ENCODE data around the gene SLC15A1.
"Not testable (repeated sequence)": the region's sequence is repeated elsewhere in the genome, so short reads cannot be mapped to it uniquely, and the experiment has no call there.

Gene SLC15A1

GRCh38 chr13:98781470-98781869 is 29.0 kb upstream of the SLC15A1 start:
- no peak for DNase-seq (ENCODE audit: low spot score)

DNA sequence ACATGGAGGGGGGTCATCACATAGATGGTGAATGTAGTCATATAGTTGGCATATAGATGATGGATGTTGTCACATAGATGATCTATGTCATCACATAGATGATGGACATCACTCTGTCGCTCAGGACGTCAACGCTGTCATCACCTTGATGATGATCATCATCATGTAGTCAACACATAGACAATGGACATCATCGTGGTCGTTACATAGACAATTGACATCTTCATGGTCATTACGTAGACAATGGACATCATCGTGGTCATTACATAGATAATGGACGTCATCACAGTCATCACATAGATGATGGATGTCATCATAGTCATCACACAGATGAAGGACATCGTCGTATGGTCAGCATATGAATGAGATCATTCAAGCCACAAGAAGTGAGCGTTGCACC is 28.6 kb upstream of the SLC15A1 start:
- DNase-seq (ENCODE audit: low spot score): no peak

GRCh38 chr13:98780451-98780850 is 28.0 kb upstream of the SLC15A1 start:
- no peak for DNase-seq (ENCODE audit: low spot score)

DNA sequence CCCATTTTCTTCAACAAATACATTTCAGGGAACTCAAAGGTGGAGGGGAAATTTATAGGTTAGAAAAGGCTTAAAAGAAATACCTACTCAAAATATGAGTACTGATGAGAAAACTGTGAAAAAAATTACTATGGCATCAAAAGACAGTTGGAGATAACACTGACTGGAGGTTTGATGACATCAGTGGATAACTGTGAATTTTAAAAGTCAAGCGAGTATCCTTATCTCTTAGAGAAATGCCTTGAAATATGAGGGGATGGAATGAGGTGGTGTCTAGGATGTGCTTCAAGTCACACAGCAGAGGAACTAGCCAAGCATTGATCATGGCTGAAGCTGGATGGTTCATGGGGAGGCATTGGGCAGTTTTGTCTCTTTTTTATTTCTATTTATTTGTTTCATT is 27.2 kb upstream of the SLC15A1 start:
- DNase-seq (ENCODE audit: low spot score): no peak

GRCh38 chr13:98778749-98779148 is 26.3 kb upstream of the SLC15A1 start:
- DNase-seq (ENCODE audit: low spot score): no peak

DNA sequence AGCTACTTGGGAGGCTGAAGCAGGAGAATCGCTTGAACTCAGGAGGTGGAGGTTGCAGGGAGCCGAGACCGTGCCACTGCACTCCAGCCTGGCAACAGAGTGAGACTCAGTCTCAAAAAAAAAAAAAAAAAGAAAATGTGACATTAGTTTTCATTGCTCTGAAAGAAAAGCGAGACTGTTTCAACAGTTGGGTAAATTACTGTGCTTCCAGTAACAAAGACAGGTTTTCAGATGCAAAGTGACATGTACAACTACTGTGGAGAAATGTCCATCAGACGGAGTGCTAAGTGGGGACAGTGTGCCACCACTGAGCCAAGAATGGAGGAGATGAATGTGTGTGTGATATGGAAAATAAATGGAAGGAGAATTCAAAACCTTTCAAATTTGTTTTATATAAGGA is 24.2 kb upstream of the SLC15A1 start:
- no peak for DNase-seq (ENCODE audit: low spot score)

- peak; percentile 91 for DNase-seq (ENCODE audit: low spot score)
These were observed 23.5 kb upstream of the SLC15A1 start for GRCh38 chr13:98775844-98776598.

DNA sequence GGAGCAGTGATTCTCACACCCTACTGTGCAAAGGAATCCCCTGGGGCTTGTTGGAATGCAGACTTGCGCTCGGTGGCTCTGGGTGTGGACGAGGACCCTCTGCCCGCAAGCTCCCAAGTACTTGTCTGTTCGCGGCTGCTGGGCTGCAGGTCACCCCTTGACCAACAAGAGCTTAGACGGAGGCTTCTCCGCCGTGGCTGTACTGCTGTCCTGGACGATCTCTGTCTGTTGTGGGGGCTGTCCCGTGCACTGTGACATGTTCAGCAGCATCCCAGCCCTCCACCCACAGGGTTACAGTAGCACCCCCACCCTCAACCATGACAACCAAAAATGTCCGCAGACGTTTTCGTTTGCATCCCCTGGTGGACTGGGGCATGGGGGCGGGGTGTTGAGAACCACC is 22.9 kb upstream of the SLC15A1 start:
- no peak for DNase-seq (ENCODE audit: low spot score)

GRCh38 chr13:98774776-98775175 is 22.3 kb upstream of the SLC15A1 start:
- DNase-seq (ENCODE audit: low spot score): no peak

GRCh38 chr13:98773921-98774320 is 21.4 kb upstream of the SLC15A1 start:
- no peak for DNase-seq (ENCODE audit: low spot score)

GRCh38 chr13:98772794-98773452 is 20.5 kb upstream of the SLC15A1 start:
- no peak for DNase-seq (ENCODE audit: low spot score)

- DNase-seq (ENCODE audit: low spot score): no peak
These were observed 19.6 kb upstream of the SLC15A1 start for GRCh38 chr13:98771838-98772611.

- DNase-seq (ENCODE audit: low spot score): no peak
These were observed 17.3 kb upstream of the SLC15A1 start for GRCh38 chr13:98769736-98770135.

- DNase-seq (ENCODE audit: low spot score): no peak
These were observed 16.1 kb upstream of the SLC15A1 start for GRCh38 chr13:98768522-98768921.

DNA sequence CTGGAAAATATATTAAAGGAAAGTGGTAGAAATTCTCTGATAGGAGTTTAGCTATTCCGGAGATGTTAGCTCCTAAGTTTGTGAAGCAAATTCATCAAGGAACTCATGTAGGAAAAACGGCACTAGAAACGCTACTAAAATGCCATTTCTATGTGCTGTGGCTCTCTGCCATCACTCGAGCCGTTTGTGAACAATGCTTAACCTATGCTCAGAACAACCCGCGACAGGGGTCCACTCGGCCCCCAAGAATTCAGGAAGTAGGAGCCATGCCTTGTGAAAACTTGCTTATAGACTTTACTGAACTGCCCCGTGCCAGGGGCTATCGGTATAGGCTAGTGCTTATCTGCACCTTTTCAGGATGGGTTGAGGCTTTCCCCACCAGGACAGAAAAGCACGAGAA is 14.2 kb upstream of the SLC15A1 start:
- no peak for DNase-seq (ENCODE audit: low spot score)

DNA sequence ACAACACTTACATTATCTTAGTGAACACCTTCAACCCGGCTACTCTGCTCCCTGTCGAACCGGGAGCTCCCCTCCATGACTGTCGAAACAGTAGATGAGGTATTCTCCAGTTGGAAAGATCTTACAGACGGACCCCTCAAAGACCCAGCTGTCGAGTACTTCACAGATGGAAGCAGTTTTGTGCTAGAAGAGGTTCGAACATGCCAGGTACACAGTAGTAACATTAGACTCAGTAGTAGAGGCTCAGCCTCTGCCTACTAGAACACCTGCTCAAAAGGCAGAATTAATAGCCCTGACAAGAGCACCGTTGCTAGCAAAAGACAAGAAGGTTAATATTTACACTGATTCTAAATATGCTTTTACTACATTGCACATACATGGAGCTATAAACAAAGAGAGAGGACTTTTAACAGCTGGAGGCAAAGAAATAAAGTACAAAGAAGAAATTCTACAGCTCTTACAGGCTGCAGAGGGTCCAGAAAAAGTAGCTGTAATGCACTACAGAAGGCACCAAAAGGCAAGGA is 13.6 kb upstream of the SLC15A1 start:
- DNase-seq (ENCODE audit: low spot score): no peak

- no peak for DNase-seq (ENCODE audit: low spot score)
These were observed 9.6 kb upstream of the SLC15A1 start for GRCh38 chr13:98761986-98762616.

DNA sequence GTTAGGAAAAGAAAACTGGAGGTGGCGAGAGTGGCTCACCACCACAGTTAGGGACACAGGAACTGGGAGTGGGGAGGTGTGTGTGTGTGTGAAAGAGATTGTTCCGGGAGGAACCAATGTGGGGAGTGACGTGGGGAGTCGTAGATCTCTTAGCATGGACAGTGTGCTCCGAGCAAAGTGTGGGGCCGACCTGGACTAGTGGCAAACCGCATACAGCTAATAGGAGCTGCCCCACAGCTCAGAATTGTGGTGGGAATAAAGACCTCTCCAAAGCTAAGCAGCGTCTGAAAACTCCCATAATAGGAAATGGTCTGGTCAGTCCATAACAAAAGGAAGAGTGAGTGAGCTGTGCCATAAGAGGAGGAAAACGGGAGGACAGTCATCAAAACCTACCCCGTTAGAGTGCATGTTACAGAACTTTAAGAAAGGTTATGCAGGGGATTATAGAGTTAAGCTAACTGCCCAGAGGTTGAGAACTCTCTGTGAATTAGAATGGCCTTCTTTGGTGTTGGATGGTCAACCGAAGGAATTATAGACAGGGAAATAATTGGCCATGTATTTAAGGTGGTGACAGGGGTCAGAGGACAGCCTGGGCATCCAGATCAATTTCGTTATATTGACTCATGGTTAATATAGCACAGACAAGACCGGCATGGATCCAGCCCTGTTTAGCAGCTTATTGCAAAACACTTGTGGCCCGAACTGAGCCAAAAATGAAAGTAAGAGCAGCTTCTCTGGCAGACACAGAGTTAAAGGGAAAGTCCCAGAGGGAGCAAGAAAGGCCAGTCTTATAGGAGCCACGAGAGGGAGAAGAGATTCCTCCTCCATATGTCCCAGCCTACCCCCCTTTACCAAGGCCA is 8.9 kb upstream of the SLC15A1 start:
- no peak for DNase-seq (ENCODE audit: low spot score)

- no peak for DNase-seq (ENCODE audit: low spot score)
These were observed 3.3 kb upstream of the SLC15A1 start for GRCh38 chr13:98755729-98756128.

GRCh38 chr13:98755116-98755515 is 2.6 kb upstream of the SLC15A1 start:
- DNase-seq (ENCODE audit: low spot score): no peak

DNA sequence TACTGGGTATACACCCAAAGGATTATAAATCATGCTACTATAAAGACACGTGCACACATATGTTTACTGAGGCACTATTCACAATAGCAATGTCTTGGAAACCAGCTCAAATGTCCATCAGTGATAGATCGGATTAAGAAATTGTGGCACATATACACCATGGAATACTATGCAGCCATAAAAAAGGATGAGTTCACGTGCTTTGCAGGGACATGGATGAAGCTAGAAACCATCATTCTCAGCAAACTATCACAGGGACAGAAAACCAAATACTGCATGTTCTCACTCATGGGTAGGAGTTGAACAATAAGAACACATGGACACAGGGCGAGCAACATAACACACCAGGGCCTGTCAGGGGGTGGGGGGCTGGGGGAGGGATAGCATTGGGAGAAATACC is 2.0 kb upstream of the SLC15A1 start:
- not testable (repeated sequence) for DNase-seq (ENCODE audit: low spot score)

Data from SW480 (cell line).